Brain microvascular endothelial cell (primary cell): ENCODE data around the gene SLC39A3.

Source experiments
- DNase-seq: peaks from one replicate; pipeline ENCODE4 v3.0.0-alpha.2; 2020
- H3K27ac ChIP-seq: fragments of 250-450 bp; sonication (Bioruptor Pico); 2 replicates; pipeline ENCODE4 v1.5.1; 2020; ENCODE audit warnings: mild to moderate bottlenecking, moderate library complexity
- H3K27me3 ChIP-seq: fragments of 250-450 bp; sonication (Bioruptor Pico); replicated peaks from 2 replicates; pipeline ENCODE4 v1.5.1; 2020; ENCODE audit warnings: mild to moderate bottlenecking
- H3K36me3 ChIP-seq: fragments of 250-450 bp; sonication (Bioruptor Pico); replicated peaks from 2 replicates; pipeline ENCODE4 v1.5.1; 2020; ENCODE audit warnings: mild to moderate bottlenecking
- H3K4me3 ChIP-seq: 2 replicates; pipeline ENCODE4 v1.5.1; 2011; ENCODE audit warnings: low read depth, mild to moderate bottlenecking, control low read depth, low read length, moderate library complexity
- CTCF ChIP-seq: IDR thresholded peaks from 2 replicates; pipeline ENCODE4 v1.5.1; 2011; ENCODE audit warnings: low read depth, mild to moderate bottlenecking, moderate library complexity, low read length, control low read depth, inconsistent platforms; ENCODE audit errors: missing control alignments
- in situ Hi-C: cut with HindIII; loops from 2 replicates; pipeline ENCODE4 v1.10.0; 2017; ENCODE audit warnings: low sequenced_read_pairs, low pct_ligation_motif_present

The SLC39A3 gene

DNA sequence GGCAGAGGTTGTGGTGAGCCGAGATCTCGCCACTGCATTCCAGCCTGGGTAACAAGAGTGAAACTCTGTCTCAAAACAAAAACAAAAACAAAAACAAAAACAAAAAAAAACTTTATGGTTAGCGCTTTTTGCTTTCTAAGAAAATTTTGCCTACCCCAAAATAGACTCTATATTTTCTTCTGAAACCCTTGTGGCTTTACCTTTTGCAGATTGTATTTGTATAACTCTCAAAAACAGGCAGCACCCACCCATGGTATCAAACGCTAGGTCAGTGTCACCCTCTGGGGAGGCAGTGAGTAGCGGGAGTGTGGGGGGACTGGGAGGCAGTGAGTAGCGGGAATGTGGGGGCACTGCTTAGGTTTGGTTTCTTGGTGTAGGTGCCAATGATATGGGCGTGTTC lies 7.5 kb upstream of the SLC39A3 start:
- Histone ChIP-seq H3K36me3 (no peaks in the 10 kb centered on the region), H3K27me3 (no peaks in the 10 kb centered on the region), H3K4me3 (no peak overlapping the region), H3K27ac (no peak overlapping the region)
- in situ Hi-C loops: no loop called here
- TF ChIP-seq CTCF: no peak
- DNase-seq: no peak

- TF ChIP-seq CTCF: no peak
- no peak overlapping the region for H3K27ac ChIP-seq
Observed at GRCh38 chr19:2744113-2744512, 4.3 kb upstream of the SLC39A3 start.

DNA sequence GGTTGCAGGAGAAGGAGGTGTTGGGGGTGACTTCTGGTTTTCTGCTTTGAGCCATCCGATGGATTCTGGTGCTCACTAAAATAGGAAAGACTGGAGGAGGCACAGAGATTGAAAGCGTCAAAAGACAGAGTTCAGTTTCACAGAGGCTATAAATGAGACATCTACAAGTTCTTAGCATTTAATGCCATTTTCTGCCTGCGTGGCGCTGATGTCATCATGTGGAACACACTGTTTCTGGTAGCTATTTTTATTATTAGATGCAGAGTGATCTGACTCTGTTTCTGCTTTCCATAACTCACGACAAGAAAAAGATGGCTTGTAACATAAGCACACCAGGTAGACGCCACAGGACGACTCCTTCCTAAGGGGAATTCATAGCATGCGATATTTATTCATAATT lies 3.3 kb upstream of the SLC39A3 start:
- in situ Hi-C loops: no loop called here
- no peaks in the 10 kb centered on the region for H3K27me3 ChIP-seq
- H3K4me3 ChIP-seq: no peak overlapping the region
- DNase-seq: no peak
- no peak overlapping the region for H3K27ac ChIP-seq
- no peaks in the 10 kb centered on the region for H3K36me3 ChIP-seq
- TF ChIP-seq CTCF: no peak

More at GRCh38 chr19:2744113-2744512, 4.3 kb upstream of the SLC39A3 start:
- in situ Hi-C loops: no loop called here
- no peak for DNase-seq
- no peaks in the 10 kb centered on the region for H3K36me3 ChIP-seq
- H3K27me3 ChIP-seq: no peaks in the 10 kb centered on the region
- no peak overlapping the region for H3K4me3 ChIP-seq

- H3K4me3 ChIP-seq: no peak overlapping the region
- H3K36me3 ChIP-seq: peaks cover 3% of the 10 kb centered on the region
- in situ Hi-C loops: no loop called here
- no peak for TF ChIP-seq CTCF
- no peak overlapping the region for H3K27ac ChIP-seq
- no peak for DNase-seq
- H3K27me3 ChIP-seq: no peaks in the 10 kb centered on the region
Observed at GRCh38 chr19:2740314-2740656, 468 bp upstream of the SLC39A3 start.

DNA sequence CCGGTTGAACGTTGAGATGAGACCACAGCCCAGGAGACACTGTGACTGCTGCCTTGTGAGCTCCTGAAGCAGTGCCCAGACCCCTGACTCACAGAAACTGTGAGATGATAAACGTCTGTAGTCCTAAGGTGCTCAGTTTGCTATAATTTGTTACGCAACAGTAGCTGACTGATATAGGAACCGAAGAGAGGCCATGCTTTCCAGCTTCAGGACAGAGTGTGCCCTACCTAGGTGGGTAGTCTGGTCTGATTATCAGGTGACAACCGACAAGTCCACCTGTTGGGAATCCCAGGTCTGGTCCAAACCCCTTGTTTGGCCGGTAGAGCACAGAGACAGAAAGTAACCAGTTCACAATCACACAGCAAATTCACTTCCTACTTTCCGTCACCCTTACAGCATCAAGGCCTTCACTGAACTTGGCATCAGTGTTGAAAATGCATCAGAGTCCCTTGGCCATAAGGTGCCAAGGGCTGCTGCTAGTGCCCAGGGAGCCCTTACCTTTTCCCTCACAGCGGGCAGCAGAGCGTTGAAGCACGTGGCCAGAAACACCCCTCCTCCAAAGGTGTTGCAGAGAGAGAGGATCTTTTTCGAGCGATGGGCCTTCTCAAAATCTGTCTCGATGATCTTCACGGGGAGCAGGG lies 3.1 kb downstream of the SLC39A3 start:
- no peak for DNase-seq
- Histone ChIP-seq H3K36me3 (peaks cover 3% of the 10 kb centered on the region), H3K27me3 (no peaks in the 10 kb centered on the region), H3K4me3 (no peak overlapping the region), H3K27ac (no peak overlapping the region)
- in situ Hi-C loops: no loop called here
- TF ChIP-seq CTCF: no peak

DNA sequence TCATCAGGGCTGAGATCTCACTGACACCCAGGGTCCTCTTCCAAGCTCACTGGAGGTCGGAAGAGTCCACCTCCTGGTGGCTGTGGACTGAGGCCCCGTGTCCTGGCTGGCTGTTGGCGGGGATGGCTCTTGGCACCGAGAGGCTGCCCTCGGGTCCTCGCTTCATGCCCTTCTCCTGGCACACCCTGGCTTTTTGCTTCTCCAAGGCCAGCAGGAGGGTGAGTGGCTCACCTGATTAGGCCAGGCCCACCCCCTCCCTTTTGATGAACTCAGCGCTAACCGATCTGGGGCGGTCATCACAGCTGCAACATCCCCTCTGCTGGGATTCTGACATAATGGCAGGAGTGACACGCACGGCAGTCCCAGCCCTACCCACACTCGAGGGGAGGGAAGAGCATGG lies 4.4 kb downstream of the SLC39A3 start:
- H3K36me3 ChIP-seq: peaks cover 3% of the 10 kb centered on the region
- in situ Hi-C loops: no loop called here

More for the DNA sequence above, 4.4 kb downstream of the SLC39A3 start:
- no peaks in the 10 kb centered on the region for H3K27me3 ChIP-seq
- no peak for DNase-seq
- no peak overlapping the region for H3K27ac ChIP-seq
- no peak for TF ChIP-seq CTCF
- H3K4me3 ChIP-seq: no peak overlapping the region
